Esophagus muscularis mucosa (tissue), 4 donors: ENCODE results near the gene WFDC9.

ENCODE experiments used
- EP300 ChIP-seq: sonication (generic); formaldehyde crosslinking; IDR thresholded peaks from one replicate; pipeline ENCODE4 v1.6.1; 2017; ENCODE audit warnings: antibody characterized with exemption
- POLR2A ChIP-seq: fragments of 450-650 bp; IDR thresholded peaks from one replicate; pipeline ENCODE4 v1.6.1; 2017; ENCODE audit warnings: antibody characterized with exemption, moderate library complexity, mild to moderate bottlenecking, low read depth
- POLR2AphosphoS5 ChIP-seq, 2 donors: sonication (generic); formaldehyde crosslinking; IDR thresholded peaks; one replicate each; pipeline ENCODE4 v1.6.1; 2017; ENCODE audit warnings: antibody characterized with exemption in 2 of 2
- TF ChIP-seq, protein P1 (sequence below), 3 experiments: fragments of 200-600 bp in 2 of 3; fragments of 450-650 bp in 1 of 3; sonication (generic) in 2 of 3; IDR thresholded peaks; one replicate each; pipeline ENCODE4 v1.5.1; 2017 to 2019; ENCODE audit warnings: antibody characterized with exemption in 3 of 3, mild to moderate bottlenecking in 2 of 3, moderate library complexity in 1 of 3

DNA sequence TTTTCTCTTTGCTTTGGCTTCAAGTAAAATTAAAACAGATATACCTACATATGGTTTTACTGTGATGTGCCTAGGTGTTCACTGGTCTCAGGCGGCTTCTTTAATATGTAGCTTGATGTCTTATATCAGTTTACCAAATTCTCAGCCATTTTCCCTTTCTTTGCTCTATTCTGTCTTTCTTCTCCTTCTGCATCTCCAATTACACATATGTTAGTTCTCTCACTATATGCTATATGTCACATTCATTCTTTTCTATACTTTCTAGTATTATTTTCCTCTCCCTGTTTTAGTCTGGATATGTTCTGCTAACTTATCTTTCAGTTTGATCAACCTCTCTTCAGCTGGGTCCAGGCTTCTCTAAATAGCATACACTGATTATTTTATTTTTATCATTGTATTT lies 37.6 kb downstream of the WFDC9 start:
- TF ChIP-seq POLR2AphosphoS5 (IDR thresholded peaks at IDR 0.05) (no peak), EP300 (no peak), POLR2A (no peak)
- TF ChIP-seq, protein P1, sequence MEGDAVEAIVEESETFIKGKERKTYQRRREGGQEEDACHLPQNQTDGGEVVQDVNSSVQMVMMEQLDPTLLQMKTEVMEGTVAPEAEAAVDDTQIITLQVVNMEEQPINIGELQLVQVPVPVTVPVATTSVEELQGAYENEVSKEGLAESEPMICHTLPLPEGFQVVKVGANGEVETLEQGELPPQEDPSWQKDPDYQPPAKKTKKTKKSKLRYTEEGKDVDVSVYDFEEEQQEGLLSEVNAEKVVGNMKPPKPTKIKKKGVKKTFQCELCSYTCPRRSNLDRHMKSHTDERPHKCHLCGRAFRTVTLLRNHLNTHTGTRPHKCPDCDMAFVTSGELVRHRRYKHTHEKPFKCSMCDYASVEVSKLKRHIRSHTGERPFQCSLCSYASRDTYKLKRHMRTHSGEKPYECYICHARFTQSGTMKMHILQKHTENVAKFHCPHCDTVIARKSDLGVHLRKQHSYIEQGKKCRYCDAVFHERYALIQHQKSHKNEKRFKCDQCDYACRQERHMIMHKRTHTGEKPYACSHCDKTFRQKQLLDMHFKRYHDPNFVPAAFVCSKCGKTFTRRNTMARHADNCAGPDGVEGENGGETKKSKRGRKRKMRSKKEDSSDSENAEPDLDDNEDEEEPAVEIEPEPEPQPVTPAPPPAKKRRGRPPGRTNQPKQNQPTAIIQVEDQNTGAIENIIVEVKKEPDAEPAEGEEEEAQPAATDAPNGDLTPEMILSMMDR (IDR thresholded peaks at IDR 0.05), result no peak
